ENCODE measurements around the gene CGB1.
"Not testable (repeated sequence)": the region's sequence is repeated elsewhere in the genome, so short reads cannot be mapped to it uniquely, and the experiment has no call there.

Gene CGB1

DNA sequence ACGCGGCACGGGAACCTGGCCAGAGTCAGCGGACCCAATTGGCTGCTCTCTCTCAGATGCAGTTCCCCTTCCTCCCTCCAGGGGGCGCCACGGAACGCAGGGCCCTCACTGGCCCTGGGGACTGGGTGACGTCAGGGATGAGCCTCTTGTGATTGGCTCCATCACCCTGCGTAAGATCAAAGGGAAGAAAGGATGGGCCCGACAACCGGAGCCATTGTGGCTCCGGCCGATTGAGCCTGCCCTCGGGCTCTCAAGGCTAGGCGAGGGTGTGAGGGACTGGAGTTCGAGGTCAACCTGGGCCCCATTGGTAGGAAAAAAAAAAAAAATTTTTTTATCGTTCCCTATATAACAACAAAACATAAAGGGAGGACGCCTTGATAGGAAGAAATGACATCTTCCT is at the start of gene CGB1:
Gene CGB1 (minus strand): TSS at position 81 of the 400 bp plus-strand sequence. CDS start 184 bp downstream, outside the sequence.
- DNase-seq = not testable (repeated sequence)

DNA sequence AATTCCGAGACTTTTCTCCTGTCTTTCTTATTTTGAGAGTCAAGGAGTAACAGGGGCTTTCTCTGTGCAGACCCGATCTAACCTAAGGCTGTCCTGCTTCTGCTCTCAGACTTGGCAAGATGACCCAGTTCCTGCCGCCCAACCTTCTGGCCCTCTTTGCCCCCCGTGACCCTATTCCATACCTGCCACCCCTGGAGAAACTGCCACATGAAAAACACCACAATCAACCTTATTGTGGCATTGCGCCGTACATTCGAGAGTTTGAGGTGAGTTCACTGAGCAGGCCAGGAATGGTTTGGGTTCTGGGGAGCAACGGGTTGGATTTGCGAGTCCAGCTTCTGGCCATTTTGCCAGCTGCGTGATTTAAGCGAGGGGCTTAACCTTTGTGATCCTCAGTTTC is 49.6 kb upstream of the CGB1 start:
- no peak for DNase-seq

- no peak for DNase-seq
Observed at GRCh38 chr19:49085868-49086232, 49.2 kb upstream of the CGB1 start.

DNA sequence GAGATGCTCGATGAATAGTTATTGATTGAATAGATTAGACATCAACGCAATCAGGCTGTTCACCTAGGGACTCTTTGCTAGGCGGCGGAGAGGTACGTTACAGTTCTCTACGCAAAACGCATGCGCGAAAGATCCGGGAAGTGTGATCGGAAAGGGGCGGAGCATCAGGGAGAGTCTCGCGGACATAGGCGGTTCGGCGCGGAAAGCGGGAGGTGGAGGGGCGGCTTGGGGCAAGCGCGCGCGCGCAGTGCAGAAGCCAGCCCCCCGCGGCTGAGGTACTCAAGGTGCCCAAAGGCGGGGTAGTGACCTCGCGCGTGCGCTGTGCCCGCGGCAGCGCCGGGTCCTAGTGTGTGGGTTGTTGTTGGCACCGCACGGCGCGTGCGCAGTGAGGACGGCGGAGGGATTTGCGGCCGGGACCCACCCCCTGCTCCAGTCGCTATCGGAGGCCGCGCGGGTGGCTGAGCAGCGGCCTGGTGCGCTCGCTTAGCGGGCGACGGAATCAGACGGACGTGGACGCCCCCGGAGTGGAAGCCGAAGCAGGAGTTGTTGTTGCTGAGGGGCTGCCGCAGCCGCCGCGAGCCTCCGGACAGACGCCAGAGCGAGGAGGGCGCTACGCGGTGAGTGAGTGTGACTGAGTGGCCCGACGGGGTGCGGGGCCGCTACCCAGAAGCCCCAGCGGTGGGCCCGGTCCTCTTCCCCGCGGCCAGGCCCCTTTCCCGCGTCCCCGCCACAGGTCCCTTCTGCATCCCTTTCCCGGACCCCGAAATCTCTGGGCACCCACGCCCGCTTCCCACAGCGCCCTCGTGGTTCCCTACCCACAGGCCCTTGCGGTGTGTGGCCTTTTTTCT is 48.5 kb upstream of the CGB1 start, which contains the start of gene SNRNP70:
Gene SNRNP70 (plus strand): TSS at position 432 of the 848 bp plus-strand sequence. CDS start 964 bp downstream, outside the sequence.
- peak; percentile 90 to 96 for DNase-seq

GRCh38 chr19:49084206-49085019 is 47.7 kb upstream of the CGB1 start:
- no peak for DNase-seq

- DNase-seq = no peak
Observed at GRCh38 chr19:49081273-49081672, 44.6 kb upstream of the CGB1 start.

DNA sequence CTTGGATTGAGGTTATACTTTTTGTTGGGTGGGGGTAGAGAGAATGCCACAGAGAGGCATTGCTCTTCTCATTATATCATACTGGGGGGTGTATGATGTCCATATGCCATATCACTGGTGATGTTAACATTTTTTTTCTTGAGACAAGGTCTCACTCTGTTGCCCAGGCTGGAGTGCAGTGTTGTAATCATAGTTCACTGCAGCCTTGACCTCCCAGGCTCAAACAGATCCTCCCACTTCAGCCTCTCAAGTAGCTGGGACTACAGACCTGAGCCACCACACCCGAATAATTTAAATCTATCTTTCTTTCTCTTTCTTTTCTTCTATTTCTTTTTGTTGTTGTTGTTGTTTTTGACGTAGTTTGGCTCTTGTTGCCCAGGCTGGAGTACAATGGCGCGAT is 43.7 kb upstream of the CGB1 start:
- no peak for DNase-seq

DNA sequence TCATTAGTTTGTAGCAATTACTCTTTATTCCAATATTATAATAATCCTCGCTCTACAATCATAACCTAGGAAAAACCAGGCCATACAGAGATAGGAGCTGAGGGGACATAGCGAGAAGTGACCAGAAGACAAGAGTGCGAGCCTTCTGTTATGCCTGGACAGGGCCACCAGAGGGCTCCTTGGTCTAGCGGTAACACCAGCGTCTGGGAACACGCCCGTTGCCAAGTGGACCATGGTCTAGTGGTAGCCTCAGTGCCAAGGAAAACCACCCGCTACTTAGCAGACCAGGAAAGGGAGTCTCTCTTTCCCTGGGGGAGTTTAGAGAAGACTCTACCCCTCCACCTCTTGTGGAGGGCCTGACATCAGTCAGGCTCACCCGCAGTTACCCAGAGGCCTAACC is 38.2 kb upstream of the CGB1 start:
- peak in 1 of 2 experiments; percentile 41 for DNase-seq

DNA sequence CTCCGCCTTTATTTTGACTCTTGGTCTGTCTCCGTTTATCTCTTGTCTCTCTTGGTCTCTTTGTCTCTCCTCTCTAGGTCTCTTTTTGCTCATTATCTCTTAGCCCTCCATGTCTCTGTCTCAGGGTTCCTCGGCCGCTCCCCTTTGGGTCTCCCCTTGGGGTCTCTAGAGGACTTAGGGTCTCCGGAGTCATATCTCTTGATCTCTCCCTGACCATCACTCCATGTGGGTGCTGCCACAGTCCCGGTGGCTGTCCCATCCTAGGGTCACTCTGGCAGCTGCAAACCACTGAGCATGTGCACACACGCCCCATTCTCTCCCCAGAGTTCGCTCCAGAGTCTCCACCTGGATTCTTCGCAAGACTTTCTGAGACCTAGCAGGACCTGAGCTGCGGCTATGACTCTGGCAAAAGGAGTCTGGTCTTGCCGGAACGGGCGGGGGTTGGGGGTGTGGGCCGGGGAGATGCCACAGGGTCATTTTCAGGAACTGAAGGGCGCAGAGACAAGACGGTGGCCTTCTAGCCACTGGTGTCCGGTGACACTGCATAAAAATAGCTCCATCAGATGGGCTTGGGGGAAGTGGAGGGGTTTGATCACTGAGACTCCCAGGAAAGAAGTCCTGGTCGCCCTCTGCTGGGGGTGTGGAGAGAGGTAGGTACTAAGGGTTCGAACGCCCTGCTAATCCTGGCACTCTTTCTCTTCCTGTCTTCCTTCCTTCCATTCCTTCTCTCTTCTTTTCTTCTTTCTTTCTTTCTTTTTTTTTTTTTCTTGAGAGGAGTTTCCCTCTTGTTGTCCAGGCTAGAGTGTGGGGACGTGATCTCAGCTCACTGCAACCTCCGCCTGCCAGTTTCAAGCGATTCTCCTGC is 37.1 kb upstream of the CGB1 start:
- DNase-seq = no peak

GRCh38 chr19:49071860-49072547 is 35.3 kb upstream of the CGB1 start:
- no peak for DNase-seq

DNA sequence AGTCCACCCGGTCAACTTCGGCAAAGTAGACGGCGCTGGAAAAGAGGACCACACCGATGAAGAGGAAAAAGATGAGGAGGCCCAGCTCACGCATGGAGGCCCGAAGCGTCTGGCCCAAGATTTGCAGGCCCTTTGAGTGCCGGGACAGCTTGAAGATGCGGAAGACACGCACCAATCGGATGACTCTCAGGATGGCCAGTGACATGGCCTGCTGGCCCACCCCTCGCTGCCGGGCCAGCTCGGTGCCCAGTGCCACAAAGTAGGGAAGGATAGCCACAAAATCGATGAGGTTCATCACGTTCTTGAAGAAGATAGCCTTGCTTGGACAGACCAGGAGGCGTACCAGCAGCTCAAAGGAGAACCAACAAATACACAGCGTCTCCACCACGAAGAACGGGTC is 33.7 kb upstream of the CGB1 start:
- no peak for DNase-seq

DNA sequence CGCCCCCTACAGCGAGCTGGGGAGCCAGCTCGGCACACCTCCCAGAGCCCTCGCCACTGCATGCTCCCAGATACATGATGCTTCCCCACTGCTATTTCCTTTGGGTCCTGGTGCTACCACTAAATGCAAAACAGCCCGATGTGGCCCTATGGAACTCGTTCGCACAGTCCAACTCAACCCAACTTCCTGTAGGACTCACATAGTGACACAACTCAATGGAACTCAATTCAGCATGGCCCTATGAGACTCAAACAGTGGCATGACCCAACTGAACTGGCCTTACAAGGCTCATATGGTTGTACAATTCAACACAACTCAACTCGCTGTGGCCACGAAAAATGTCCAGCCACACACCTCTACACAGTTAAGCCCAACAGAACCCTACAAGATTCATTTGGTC is 32.3 kb upstream of the CGB1 start:
- DNase-seq = no peak

GRCh38 chr19:49067554-49067953 is 30.9 kb upstream of the CGB1 start:
- no peak for DNase-seq

GRCh38 chr19:49065905-49066512 is 29.3 kb upstream of the CGB1 start:
- DNase-seq = no peak

DNA sequence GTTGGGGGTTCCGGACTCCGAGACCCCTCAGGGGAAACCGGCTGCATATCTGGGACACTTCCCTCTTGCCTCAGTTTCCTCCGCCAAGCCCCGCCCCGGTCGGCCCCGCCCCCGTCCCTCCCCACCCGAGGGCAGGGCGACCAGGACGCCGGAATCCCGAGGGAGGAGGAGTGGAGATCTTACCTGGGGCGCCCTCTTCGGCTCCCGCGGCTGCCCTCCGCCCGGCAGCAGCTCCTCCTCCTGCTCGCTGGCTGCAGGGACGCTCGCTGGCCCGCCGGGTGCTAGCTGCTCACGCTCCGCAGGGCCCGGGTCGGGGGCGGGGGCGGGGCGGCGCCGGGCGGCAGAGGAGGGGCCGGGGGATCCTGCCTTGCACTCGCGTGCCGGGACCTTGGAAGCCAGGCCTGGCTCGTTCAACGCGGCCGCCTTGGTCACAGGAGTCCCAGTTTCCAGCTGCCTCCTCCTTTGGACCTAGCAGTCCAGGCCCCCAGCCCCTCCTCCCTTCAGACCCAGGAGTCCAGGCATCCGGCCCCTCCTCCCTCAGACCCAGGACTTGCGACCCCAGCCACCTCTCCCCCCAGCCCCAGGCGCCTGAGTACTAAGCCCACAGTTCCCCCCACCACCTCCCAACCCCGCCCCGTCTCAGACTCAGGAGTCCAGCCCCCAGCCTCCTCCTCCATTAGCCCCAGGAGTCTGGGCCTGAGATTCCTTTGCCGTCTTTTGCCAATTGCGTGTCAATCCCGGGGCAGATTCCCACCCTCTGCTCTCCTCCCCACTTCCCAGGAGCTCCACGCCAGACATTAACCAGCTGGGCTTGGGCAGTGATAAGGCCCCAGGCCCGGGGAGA is 28.3 kb upstream of the CGB1 start, which contains the start of gene NTF4:
Gene NTF4 (minus strand): TSS at position 51 of the 844 bp plus-strand sequence. CDS start 2,821 bp downstream, outside the sequence.
- peak in 1 of 2 experiments; percentile 20 for DNase-seq

- DNase-seq = no peak
Observed at GRCh38 chr19:49064029-49064629, 27.4 kb upstream of the CGB1 start.

GRCh38 chr19:49061445-49061844 is 24.8 kb upstream of the CGB1 start:
- no peak for DNase-seq

DNA sequence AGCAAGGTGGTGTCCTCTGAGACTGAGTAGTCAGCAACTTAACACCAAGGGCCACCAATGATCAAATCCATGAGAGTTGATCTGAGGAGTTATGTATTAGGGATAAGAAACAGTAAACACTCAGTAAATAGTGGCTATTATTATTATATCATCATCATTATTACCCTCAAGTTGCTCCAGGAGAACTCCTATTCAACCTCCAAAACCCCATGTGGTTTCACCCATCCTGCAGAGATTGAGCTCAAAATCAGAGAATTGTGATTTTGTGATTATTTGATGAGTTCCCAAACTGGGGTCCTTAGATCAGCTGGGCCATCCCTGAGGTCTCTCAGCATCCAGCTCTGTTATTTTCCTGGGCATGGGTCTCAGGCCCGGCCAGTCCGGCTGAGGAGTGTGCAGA is 24.3 kb upstream of the CGB1 start:
- DNase-seq = no peak

DNA sequence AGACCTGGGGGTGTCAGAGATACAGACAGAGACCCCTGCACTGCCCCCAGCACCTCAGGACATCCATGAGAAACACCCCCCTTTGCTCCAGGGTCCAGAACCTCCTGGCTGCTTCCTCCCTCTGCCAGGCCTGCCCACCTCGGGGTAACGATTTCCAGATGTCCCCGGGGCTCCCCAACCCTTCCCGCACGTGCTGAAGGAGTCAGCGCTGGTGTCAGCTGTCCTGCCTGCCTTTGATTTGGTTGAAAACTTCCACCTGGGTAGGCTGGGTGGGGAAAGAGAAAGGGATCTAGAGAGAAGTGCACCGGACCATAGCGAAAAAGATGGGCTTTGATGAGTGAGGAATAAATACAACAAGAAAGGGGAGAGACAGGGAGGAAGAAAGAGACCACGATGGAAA is 22.4 kb upstream of the CGB1 start:
- no peak for DNase-seq

GRCh38 chr19:49058562-49058961 is 21.9 kb upstream of the CGB1 start:
- DNase-seq = no peak

All from SW 1271 (cell line).